Tibial nerve (tissue), 4 donors: ENCODE measurements around the gene VSX2.

Experiments used
- EP300 ChIP-seq, 2 donors: sonication (generic); formaldehyde crosslinking; IDR thresholded peaks; one replicate each; pipeline ENCODE4 v1.6.1; 2017; ENCODE audit warnings: antibody characterized with exemption in 2 of 2, mild to moderate bottlenecking in 1 of 2
- POLR2A ChIP-seq, 2 donors: fragments of 450-650 bp; IDR thresholded peaks; one replicate each; pipeline ENCODE4 v1.6.1; 2017; ENCODE audit warnings: antibody characterized with exemption in 2 of 2, mild to moderate bottlenecking in 2 of 2, moderate library complexity in 2 of 2
- TF ChIP-seq, protein P1 (sequence below), 5 experiments: fragments of 200-600 bp in 3 of 5; fragments of 450-650 bp in 2 of 5; sonication (generic) in 3 of 5; IDR thresholded peaks; one replicate each; pipeline ENCODE4 v1.5.1; 2016 to 2019; ENCODE audit warnings: antibody characterized with exemption in 5 of 5, mild to moderate bottlenecking in 3 of 5, moderate library complexity in 2 of 5

DNA sequence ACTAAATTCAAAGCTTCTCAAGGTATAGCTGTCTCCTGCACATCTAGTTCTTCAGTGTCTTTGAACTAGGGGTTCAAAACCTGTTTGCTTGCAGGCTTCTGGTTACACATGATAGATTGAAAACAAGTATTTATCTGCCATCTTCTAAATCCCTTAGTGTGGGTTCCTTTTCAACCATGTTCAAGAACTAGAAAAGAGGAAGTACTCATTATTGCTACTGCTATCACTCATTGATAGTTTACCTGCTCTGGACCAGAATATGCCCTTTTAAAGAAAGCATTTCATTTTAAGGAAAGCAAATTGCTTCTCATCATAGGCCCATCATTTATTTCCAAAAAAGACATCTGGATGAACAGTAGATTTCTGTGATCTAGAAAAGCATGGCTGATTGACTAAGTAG is 37.1 kb upstream of the VSX2 start:
- TF ChIP-seq, protein P1, sequence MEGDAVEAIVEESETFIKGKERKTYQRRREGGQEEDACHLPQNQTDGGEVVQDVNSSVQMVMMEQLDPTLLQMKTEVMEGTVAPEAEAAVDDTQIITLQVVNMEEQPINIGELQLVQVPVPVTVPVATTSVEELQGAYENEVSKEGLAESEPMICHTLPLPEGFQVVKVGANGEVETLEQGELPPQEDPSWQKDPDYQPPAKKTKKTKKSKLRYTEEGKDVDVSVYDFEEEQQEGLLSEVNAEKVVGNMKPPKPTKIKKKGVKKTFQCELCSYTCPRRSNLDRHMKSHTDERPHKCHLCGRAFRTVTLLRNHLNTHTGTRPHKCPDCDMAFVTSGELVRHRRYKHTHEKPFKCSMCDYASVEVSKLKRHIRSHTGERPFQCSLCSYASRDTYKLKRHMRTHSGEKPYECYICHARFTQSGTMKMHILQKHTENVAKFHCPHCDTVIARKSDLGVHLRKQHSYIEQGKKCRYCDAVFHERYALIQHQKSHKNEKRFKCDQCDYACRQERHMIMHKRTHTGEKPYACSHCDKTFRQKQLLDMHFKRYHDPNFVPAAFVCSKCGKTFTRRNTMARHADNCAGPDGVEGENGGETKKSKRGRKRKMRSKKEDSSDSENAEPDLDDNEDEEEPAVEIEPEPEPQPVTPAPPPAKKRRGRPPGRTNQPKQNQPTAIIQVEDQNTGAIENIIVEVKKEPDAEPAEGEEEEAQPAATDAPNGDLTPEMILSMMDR (IDR thresholded peaks at IDR 0.05): no peak
- TF ChIP-seq POLR2A (IDR thresholded peaks at IDR 0.05) (no peak), EP300 (IDR thresholded peaks at IDR 0.05) (no peak)
